OCI-LY1 (cell line): Measurements from ENCODE around the gene ASAH2.

Source experiments
- CTCF ChIP-seq: fragments of 200-600 bp; sonication (generic), shearing (Covaris generic); IDR thresholded peaks from 2 replicates; pipeline ENCODE4 v1.5.1; 2017; ENCODE audit warnings: mild to moderate bottlenecking, antibody characterized with exemption, low read length, moderate library complexity, mixed read lengths
- EZH2 ChIP-seq: fragments of 200-600 bp; sonication (generic), shearing (Covaris generic); IDR thresholded peaks from 2 replicates; pipeline ENCODE4 v1.8.0; 2017; ENCODE audit warnings: borderline replicate concordance, mixed run types, mild to moderate bottlenecking, antibody characterized with exemption, low read length, moderate library complexity, mixed read lengths

GRCh38 chr10:50244201-50244600, 7.1 kb downstream of the ASAH2 start:
- no peak for TF ChIP-seq CTCF
- no peak for TF ChIP-seq EZH2
